GM20000 (cell line): ENCODE data around the gene CDK19.
A peak's percentile ranks its signal among the peaks of the same experiment; 100 is the strongest.
"Not testable (repeated sequence)": the region's sequence is repeated elsewhere in the genome, so short reads cannot be mapped to it uniquely, and the experiment has no call there.

Source experiments
- DNase-seq: peaks from one replicate; pipeline ENCODE4 v3.0.0; 2012; ENCODE audit warnings: low spot score
- TF ChIP-seq, protein P1 (sequence below): IDR thresholded peaks from 2 replicates; pipeline ENCODE4 v1.5.1; 2012; ENCODE audit warnings: mild to moderate bottlenecking, control low read depth; ENCODE audit errors: extremely low read depth, missing control alignments

CDK19 gene

DNA sequence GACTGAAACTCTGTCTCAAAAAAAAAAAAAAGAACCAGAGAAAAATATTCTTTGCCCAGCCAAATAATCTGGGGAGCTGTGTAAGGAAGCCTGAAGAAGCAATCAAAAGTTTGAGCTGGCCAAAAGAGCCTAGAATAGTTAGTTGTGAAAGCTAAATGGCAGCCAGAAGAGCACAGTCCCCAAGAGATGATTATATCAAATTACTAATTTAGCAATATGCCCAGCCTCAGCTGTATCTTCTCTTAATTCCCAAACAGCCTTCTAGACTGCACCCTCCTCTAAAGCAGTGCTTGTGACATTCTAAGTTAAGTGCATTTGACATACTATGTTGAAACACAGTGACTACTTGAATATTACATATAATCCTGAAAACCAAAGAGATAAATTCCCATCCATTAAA is 38.9 kb downstream of the CDK19 start:
- TF ChIP-seq, protein P1, sequence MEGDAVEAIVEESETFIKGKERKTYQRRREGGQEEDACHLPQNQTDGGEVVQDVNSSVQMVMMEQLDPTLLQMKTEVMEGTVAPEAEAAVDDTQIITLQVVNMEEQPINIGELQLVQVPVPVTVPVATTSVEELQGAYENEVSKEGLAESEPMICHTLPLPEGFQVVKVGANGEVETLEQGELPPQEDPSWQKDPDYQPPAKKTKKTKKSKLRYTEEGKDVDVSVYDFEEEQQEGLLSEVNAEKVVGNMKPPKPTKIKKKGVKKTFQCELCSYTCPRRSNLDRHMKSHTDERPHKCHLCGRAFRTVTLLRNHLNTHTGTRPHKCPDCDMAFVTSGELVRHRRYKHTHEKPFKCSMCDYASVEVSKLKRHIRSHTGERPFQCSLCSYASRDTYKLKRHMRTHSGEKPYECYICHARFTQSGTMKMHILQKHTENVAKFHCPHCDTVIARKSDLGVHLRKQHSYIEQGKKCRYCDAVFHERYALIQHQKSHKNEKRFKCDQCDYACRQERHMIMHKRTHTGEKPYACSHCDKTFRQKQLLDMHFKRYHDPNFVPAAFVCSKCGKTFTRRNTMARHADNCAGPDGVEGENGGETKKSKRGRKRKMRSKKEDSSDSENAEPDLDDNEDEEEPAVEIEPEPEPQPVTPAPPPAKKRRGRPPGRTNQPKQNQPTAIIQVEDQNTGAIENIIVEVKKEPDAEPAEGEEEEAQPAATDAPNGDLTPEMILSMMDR = no peak
- DNase-seq = no peak

DNA sequence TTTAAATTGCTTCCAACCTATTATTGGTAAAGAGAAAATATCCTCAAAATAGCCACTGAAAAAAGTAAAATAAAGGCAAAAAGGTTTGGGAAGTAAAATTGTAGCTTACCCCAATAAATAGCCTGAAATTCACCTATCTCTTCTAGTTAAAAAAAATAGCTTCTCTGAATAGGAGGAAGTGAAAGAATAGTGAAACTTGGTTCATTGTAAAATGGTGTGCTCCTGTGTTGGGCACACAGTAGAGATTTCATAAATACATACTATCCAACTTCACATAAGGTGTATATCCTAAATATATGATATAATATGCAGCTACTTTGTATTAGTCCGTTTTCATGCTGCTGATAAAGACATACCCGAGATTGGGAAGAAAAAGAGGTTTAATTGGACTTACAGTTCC is 45.3 kb downstream of the CDK19 start:
- TF ChIP-seq, protein P1 = no peak
- DNase-seq = peak; percentile 10

DNA sequence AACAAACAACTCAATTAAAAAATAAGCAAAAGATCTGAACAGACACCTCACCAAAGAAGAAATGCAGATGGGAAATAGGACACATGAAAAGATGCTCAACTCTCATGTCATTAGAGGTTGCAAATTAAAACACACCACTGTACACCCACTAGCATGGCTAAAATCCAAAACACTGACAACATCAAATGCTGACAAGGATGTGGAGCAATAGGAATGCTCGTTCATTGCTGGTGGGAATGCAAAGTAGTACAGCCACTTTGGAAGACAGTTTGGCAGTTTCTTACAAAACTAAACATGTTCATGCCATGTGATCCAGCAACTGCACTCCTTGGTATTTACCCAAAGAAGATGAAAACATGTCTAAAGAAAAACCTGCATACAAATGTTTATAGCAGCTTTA is 47.2 kb downstream of the CDK19 start:
- TF ChIP-seq, protein P1 = no peak
- DNase-seq = no peak

DNA sequence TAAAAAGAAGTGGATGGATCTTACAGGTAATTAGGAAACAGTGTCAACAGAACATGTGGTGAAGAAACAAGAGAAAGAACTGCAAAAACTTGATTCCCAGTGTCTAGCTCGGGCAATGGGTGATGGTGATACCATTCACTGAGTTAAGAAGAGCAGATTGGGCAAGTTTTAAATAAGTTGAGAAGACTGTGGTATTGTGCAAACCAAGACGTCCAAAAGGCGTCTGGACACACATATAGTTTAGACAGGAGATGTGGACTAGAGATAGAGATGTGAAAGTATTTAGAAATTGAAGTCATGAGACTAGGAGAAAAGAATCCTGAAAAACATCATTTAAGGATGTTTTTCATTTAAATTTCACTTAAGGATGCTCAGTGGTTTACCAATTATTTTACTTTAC is 53.9 kb downstream of the CDK19 start:
- TF ChIP-seq, protein P1 = no peak
- DNase-seq = no peak

DNA sequence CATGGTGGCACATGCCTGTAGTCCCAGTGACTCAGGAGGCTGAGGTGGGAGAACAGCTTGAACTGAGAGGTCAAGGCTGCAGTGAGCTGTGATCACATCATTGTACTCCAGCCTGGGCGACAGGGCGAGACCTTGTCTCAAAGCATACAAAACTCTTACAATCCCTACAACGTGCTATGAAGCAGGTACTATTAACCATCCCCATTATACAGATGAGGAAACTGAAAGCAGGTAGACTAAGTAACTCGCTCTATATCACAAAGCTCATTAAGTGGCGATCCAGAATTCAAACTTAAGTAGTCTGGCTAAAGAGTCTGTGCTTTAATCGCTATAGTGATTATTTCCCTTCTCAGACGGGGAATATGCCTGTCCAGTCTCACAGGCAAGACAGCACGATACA is 54.7 kb downstream of the CDK19 start:
- DNase-seq = no peak
- TF ChIP-seq, protein P1 = no peak

DNA sequence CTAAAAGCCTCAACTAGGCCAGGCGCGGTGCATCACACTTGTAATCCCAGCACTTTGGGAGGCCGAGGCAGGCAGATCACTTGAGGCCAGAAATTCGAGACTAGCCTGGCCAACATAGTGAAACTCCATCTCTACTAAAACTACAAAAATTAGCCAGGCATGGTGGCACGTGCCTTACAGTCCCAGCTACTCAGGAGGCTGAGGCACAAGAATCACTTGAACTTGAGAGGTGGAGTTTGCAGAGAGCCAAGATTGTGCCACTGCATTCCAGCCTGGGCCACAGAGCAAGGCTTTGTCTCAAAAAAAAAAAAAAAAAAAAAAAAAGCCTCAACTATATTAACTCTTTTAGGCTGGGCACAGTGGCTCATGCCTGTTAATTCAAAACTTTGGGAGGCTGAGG is 55.2 kb downstream of the CDK19 start:
- DNase-seq = not testable (repeated sequence)

DNA sequence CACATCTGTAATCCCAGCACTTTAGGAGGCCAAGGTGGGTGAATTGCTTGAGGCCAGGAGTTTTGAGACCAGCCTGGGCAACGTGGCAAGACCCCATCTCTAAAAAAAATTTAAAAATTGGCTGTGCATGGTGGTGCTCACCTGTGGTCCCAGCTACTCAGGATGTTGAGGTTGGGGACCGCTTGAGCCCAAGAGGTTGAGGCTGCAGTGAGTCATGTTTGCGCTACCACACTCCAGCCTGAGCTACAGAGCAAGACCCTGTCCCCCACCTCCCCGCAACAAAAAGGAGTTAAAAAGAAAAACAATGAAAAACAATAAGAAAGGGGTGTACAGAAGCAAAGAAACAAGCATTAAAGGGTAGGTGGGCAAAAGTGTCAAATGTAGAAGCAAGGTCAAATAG is 57.3 kb downstream of the CDK19 start:
- TF ChIP-seq, protein P1 = no peak

DNA sequence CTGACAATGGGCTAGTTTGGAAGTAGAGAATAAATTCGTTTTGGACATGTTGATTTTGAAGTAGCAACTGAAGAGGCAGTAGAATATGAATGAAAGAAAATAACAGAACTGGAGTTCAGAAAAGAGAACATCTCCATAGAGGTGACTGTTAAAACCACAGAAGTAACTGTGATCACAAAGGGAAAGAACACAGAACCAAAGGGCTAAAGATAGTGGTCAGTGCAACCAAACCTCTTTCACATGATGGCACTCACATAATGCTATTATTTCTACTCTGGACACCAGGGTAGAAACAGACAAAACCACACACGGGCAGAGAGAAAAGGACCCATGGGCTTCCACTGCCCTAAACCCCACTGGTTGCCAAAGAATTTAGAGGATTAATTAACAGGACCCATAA is 58.5 kb downstream of the CDK19 start:
- DNase-seq = peak; percentile 38
- TF ChIP-seq, protein P1 = no peak

More for the DNA sequence above, 57.3 kb downstream of the CDK19 start:
- no peak for DNase-seq
